Upper lobe of left lung (tissue), 6 donors: Measurements from ENCODE around the gene NLRP1. TPM values are rescaled to one million over a fixed set of nuclear protein-coding genes. Genes with fewer than 3 reads are reported as not detected.

Experiments used
- ATAC-seq, 2 donors: fragments of 200-7000 bp; cut with Tn5 transposase; one replicate each; pipeline ENCODE4 v1.9.1; 2022; ENCODE audit warnings: mild to moderate bottlenecking in 2 of 2, moderate library complexity in 2 of 2; ENCODE audit not compliant: low FRiP score in 2 of 2
- DNase-seq, 2 donors: peaks; one replicate each; pipeline ENCODE4 v3.0.0-alpha.2; 2019 to 2020
- H3K27ac ChIP-seq, 4 donors: fragments of 200-600 bp; sonication (generic); one replicate each; pipeline ENCODE4 v1.5.1; 2016 to 2019
- H3K27me3 ChIP-seq, 4 donors: fragments of 200-600 bp; sonication (generic); one replicate each; pipeline ENCODE4 v1.5.1; 2017 to 2019
- H3K36me3 ChIP-seq, 4 donors: fragments of 200-600 bp; sonication (generic); one replicate each; pipeline ENCODE4 v1.5.1; 2016 to 2019
- H3K4me1 ChIP-seq, 4 donors: fragments of 200-600 bp; sonication (generic); one replicate each; pipeline ENCODE4 v1.5.1; 2018 to 2019
- H3K4me3 ChIP-seq, 4 donors: fragments of 200-600 bp; sonication (generic); one replicate each; pipeline ENCODE4 v1.5.1; 2017 to 2019; ENCODE audit warnings: mild to moderate bottlenecking in 2 of 4, moderate library complexity in 1 of 4
- H3K9me3 ChIP-seq, 4 donors: fragments of 200-600 bp; sonication (generic); one replicate each; pipeline ENCODE4 v1.5.1; 2018 to 2019
- EP300 ChIP-seq, 4 donors: sonication (generic); formaldehyde crosslinking; IDR thresholded peaks; one replicate each; pipeline ENCODE4 v1.5.1; 2017; ENCODE audit warnings: antibody characterized with exemption in 4 of 4, control low read depth in 2 of 4
- POLR2A ChIP-seq, 4 donors: fragments of 450-650 bp; IDR thresholded peaks; one replicate each; pipeline ENCODE4 v1.5.1; 2016 to 2017; ENCODE audit warnings: antibody characterized with exemption in 4 of 4, mild to moderate bottlenecking in 2 of 4
- POLR2AphosphoS5 ChIP-seq, 2 donors: sonication (generic); formaldehyde crosslinking; IDR thresholded peaks; one replicate each; pipeline ENCODE4 v1.5.1; 2017; ENCODE audit warnings: antibody characterized with exemption in 2 of 2
- WGBS, 2 donors: methylation state at CpG; one replicate each; pipeline ENCODE4 v1.1.5; 2017 to 2018; 5-methylcytosine and 5-hydroxymethylcytosine counted together
- total RNA-seq, 6 donors: library from RNA; depleted of rRNA in 4 of 6; stranded (reverse); fragments of >200 nt in 4 of 6; gene quantifications; one replicate each; pipeline versions ENCODE4 v1.1.0 to v1.2.1, GENCODE V29; 2016 to 2021
- TF ChIP-seq, protein P1 (sequence below), 6 experiments: fragments of 450-650 bp in 4 of 6; fragments of 200-600 bp in 2 of 6; sonication (generic) in 2 of 6; IDR thresholded peaks; one replicate each; pipeline ENCODE4 v1.5.1; 2016 to 2019; ENCODE audit warnings: antibody characterized with exemption in 6 of 6
- donor health status: DM: no; HTN: no; CAD: no; lungs with moderate emphysema.
- donor health status: DM: no; HTN: yes; CAD: no; lungs with severe emphysema.

Gene NLRP1
- total RNA-seq, 6 donors from 2014 or later: 24.3 to 137 (median 41.5) TPM

DNA sequence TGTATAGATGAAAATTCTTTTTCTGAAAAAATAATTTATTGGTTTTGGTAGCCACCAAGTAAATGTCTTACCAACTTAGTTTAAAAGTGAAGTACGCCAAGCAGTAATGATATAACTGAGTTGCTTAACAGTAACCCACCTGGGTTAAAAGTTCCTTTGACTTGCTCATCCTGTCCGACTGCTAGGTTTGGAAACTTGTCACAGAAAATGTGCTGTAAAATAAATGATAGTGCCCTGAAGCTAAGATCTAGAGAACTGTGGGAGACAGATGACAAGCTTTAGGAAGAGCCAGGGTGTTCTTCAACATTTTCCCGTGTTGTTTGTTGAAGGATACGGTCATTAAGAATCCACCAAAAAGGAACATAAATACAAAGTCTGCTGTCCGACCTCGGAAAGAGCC is 103.3 kb downstream of the NLRP1 start:
- no peak for ATAC-seq
- no peak for DNase-seq
- TF ChIP-seq, protein P1, sequence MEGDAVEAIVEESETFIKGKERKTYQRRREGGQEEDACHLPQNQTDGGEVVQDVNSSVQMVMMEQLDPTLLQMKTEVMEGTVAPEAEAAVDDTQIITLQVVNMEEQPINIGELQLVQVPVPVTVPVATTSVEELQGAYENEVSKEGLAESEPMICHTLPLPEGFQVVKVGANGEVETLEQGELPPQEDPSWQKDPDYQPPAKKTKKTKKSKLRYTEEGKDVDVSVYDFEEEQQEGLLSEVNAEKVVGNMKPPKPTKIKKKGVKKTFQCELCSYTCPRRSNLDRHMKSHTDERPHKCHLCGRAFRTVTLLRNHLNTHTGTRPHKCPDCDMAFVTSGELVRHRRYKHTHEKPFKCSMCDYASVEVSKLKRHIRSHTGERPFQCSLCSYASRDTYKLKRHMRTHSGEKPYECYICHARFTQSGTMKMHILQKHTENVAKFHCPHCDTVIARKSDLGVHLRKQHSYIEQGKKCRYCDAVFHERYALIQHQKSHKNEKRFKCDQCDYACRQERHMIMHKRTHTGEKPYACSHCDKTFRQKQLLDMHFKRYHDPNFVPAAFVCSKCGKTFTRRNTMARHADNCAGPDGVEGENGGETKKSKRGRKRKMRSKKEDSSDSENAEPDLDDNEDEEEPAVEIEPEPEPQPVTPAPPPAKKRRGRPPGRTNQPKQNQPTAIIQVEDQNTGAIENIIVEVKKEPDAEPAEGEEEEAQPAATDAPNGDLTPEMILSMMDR (IDR thresholded peaks at IDR 0.05): no peak
- Histone ChIP-seq H3K27ac (no peak overlapping the region), H3K4me1 (peaks cover 9 to 20% (median 11%) of the 10 kb centered on the region in 4 donors), H3K9me3 (no peaks in the 10 kb centered on the region), H3K36me3 (peaks cover 29 to 89% (median 67%) of the 10 kb centered on the region in 4 donors), H3K27me3 (no peaks in the 10 kb centered on the region), H3K4me3 (no peak overlapping the region)
- WGBS, 2 donors: 79 to 90% methylated on average over 6 of the region's 6 CpGs

DNA sequence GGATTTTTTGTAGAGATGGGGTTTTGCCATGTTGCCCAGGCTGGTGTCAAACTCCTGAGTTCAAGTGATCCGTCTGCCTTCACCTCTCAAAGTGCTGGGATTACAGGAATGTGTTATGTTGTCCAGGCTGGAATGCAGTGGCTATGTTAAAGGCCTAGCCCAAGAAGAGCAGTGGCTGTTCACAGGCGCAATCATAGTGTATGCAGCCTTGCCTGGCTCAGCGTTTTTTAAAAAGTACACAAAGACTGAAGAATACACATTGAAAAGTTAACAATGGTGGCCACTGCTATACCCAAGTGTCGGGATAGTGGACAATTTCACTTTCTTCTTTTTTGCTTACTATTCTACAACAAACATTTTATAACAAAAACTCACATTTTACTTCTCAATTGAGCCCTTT is 105.3 kb downstream of the NLRP1 start:
- TF ChIP-seq, protein P1 (IDR thresholded peaks at IDR 0.05): no peak
- TF ChIP-seq POLR2AphosphoS5 (IDR thresholded peaks at IDR 0.05) (no peak), EP300 (IDR thresholded peaks at IDR 0.05) (no peak), POLR2A (IDR thresholded peaks at IDR 0.05) (no peak)
- WGBS, 2 donors: 93 to 98% methylated on average over 4 of the region's 4 CpGs

DNA sequence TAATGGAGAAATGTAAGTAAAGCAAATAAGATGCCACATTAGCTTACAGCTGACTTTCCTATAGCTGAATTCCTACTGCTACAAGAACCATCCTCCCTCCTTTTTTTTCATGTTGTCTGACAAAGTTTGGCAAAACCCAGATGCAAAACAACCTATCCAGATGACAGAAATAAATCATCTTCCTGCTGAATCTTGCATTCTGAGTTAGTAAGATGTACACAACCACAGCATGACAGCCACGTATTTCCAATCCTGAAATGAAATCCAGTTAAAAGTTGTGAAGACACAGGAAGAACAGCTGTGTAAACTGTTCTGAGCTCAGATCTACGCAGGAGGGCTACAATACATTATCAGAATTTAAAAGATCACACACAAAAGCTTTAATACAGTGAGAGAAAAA is 110.4 kb downstream of the NLRP1 start:
- WGBS, 2 donors: 90 to 96% methylated on average over 2 of the region's 2 CpGs

More for the DNA sequence above, 105.3 kb downstream of the NLRP1 start:
- no peak for ATAC-seq
- DNase-seq: no peak
- no peaks in the 10 kb centered on the region for H3K9me3 ChIP-seq
- no peak overlapping the region for H3K4me3 ChIP-seq
- H3K27me3 ChIP-seq: no peaks in the 10 kb centered on the region
- H3K4me1 ChIP-seq: peaks cover 0 to 2% (median 0%) of the 10 kb centered on the region in 4 donors
- H3K36me3 ChIP-seq: peaks cover 33 to 99% (median 79%) of the 10 kb centered on the region in 4 donors
- no peak overlapping the region for H3K27ac ChIP-seq

DNA sequence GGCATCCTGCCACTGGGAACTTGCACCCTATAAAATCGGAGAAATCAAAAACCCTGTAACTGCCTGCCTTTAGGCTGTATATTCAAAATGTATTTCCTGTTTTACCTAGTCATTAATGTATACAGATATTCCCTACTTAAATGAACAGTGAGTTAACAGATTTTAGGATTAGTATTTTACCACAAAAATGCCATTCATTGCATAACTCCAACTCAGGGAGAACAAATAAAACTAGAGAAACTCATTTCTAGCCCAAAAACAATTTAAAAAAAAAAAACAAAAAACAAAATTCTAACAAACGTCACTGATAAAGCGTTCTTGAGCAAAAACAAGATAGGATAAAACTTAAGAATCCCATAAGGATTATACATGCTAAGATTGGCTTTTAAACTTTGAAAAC is 111.8 kb downstream of the NLRP1 start:
- WGBS, 2 donors: 89 to 96% methylated on average over 3 of the region's 3 CpGs
- DNase-seq (no peak), ATAC-seq (no peak)
- Histone ChIP-seq H3K36me3 (peaks cover 8 to 56% (median 37%) of the 10 kb centered on the region in 4 donors), H3K27me3 (no peaks in the 10 kb centered on the region), H3K4me3 (no peak overlapping the region), H3K4me1 (peaks cover 6 to 16% (median 11%) of the 10 kb centered on the region in 4 donors), H3K9me3 (no peaks in the 10 kb centered on the region), H3K27ac (no peak overlapping the region)
- TF ChIP-seq POLR2A (IDR thresholded peaks at IDR 0.05) (no peak), POLR2AphosphoS5 (IDR thresholded peaks at IDR 0.05) (no peak), EP300 (IDR thresholded peaks at IDR 0.05) (no peak)

More for the DNA sequence above, 110.4 kb downstream of the NLRP1 start:
- Histone ChIP-seq H3K27ac (no peak overlapping the region), H3K4me1 (peaks cover 0 to 9% (median 5%) of the 10 kb centered on the region in 4 donors), H3K4me3 (no peak overlapping the region), H3K9me3 (no peaks in the 10 kb centered on the region), H3K36me3 (peaks cover 22 to 69% (median 51%) of the 10 kb centered on the region in 4 donors), H3K27me3 (no peaks in the 10 kb centered on the region)
- no peak for TF ChIP-seq EP300 (IDR thresholded peaks at IDR 0.05)
- DNase-seq: no peak
- no peak for ATAC-seq

DNA sequence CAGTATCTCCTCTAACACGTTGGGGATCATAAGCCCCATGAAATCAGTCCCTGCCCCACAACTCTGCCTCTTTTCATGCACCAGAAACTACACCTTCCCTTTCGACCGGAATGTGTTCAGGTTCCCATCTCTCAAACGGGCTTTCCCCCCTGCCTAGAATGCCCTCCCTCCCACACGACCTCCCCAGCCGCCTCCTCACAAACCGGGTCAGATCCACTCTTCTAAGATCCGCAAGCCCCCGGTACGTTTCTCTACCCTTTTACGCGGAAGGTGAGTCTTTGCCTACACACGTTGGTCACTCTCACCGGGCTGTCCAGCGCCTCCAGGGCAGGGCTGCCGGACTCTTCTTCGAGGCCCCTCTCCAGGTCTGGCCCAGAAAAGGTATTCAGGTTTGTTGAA is 116.2 kb downstream of the NLRP1 start:
- H3K9me3 ChIP-seq: no peaks in the 10 kb centered on the region
- peak overlapping the region in 3 of 4 donors; percentile 74 to 79 (median 78) for H3K27ac ChIP-seq
- 0 to 1% methylated on average over 16 to 17 of the region's 17 CpGs for WGBS, 2 donors
- H3K27me3 ChIP-seq: no peaks in the 10 kb centered on the region
- peaks cover 17 to 31% (median 21%) of the 10 kb centered on the region in 4 donors for H3K4me1 ChIP-seq
- peaks cover 0 to 11% (median 2%) of the 10 kb centered on the region in 4 donors for H3K36me3 ChIP-seq
- TF ChIP-seq POLR2A (IDR thresholded peaks at IDR 0.05): no peak
- TF ChIP-seq, protein P1 (IDR thresholded peaks at IDR 0.05): no peak
- no peak for TF ChIP-seq EP300 (IDR thresholded peaks at IDR 0.05)
- TF ChIP-seq POLR2AphosphoS5 (IDR thresholded peaks at IDR 0.05): no peak
- ATAC-seq (peak; percentile 15 to 16), DNase-seq (no peak)
- H3K4me3 ChIP-seq: peak overlapping the region; percentile 62 to 98 (median 94)

DNA sequence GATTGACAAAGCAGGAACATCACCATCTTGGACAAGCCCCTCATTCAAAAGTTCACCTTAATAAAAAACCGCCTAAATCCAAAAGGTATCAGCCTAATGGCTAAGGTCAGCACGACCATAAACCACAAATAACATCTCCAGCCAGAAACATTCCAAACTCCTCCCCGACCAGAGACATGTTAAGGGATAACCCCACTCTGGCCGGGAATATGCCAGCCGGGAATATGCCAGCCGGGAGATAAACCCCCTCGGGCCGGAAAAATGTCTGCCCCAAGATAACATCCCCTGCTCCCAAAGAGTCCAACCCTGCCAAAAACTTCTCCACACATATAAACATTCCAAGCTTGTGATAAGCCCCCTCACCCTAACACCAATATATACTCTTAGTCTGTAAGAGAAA is 116.9 kb downstream of the NLRP1 start:
- Histone ChIP-seq H3K27me3 (no peaks in the 10 kb centered on the region), H3K9me3 (no peaks in the 10 kb centered on the region), H3K4me1 (peaks cover 17 to 31% (median 21%) of the 10 kb centered on the region in 4 donors), H3K36me3 (peaks cover 0 to 5% (median 0%) of the 10 kb centered on the region in 4 donors), H3K27ac (no peak overlapping the region), H3K4me3 (peak overlapping the region; percentile 62 to 98 (median 94))
- no peak for ATAC-seq
- TF ChIP-seq POLR2AphosphoS5 (IDR thresholded peaks at IDR 0.05) (no peak), EP300 (IDR thresholded peaks at IDR 0.05) (no peak), POLR2A (IDR thresholded peaks at IDR 0.05) (no peak)
- TF ChIP-seq, protein P1 (IDR thresholded peaks at IDR 0.05): no peak
- 10 to 12% methylated on average over 7 to 8 of the region's 8 CpGs for WGBS, 2 donors
- DNase-seq: no peak
